Measurements from ENCODE around the gene RUNX1.

DNA sequence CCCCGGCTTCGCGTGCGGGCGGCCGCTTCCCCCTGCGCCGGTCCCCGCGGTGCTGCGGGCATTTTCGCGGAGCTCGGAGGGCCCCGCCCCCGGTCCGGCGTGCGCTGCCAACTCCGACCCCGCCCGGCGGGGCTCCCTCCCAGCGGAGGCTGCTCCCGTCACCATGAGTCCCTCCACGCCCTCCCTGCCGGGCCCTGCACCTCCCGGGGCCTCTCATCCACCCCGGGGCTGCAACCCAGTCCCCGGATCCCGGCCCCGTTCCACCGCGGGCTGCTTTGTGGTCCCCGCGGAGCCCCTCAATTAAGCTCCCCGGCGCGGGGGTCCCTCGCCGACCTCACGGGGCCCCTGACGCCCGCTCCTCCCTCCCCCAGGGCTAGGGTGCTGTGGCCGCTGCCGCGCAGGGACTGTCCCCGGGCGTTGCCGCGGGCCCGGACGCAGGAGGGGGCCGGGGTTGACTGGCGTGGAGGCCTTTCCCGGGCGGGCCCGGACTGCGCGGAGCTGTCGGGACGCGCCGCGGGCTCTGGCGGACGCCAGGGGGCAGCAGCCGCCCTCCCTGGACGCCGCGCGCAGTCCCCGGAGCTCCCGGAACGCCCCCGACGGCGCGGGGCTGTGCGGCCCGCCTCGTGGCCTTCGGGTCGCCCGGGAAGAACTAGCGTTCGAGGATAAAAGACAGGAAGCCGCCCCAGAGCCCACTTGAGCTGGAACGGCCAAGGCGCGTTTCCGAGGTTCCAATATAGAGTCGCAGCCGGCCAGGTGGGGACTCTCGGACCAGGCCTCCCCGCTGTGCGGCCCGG lies 159.2 kb downstream of the RUNX1 start:
- TF ChIP-seq, protein P1, sequence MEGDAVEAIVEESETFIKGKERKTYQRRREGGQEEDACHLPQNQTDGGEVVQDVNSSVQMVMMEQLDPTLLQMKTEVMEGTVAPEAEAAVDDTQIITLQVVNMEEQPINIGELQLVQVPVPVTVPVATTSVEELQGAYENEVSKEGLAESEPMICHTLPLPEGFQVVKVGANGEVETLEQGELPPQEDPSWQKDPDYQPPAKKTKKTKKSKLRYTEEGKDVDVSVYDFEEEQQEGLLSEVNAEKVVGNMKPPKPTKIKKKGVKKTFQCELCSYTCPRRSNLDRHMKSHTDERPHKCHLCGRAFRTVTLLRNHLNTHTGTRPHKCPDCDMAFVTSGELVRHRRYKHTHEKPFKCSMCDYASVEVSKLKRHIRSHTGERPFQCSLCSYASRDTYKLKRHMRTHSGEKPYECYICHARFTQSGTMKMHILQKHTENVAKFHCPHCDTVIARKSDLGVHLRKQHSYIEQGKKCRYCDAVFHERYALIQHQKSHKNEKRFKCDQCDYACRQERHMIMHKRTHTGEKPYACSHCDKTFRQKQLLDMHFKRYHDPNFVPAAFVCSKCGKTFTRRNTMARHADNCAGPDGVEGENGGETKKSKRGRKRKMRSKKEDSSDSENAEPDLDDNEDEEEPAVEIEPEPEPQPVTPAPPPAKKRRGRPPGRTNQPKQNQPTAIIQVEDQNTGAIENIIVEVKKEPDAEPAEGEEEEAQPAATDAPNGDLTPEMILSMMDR (IDR thresholded peaks at IDR 0.05) = peak; percentile 89 to 96 (median 92)
- TF ChIP-seq POLR2A (IDR thresholded peaks at IDR 0.05) = no peak

Measured in right lobe of liver (tissue), 4 donors.